Measurements from ENCODE around the gene LIPG. TPM values are rescaled to one million over a fixed set of nuclear protein-coding genes. Genes with fewer than 3 reads are reported as not detected.

The LIPG gene
- total RNA-seq, 4 donors from 2014 or later: 4.9 to 11.5 (median 6.9) TPM

DNA sequence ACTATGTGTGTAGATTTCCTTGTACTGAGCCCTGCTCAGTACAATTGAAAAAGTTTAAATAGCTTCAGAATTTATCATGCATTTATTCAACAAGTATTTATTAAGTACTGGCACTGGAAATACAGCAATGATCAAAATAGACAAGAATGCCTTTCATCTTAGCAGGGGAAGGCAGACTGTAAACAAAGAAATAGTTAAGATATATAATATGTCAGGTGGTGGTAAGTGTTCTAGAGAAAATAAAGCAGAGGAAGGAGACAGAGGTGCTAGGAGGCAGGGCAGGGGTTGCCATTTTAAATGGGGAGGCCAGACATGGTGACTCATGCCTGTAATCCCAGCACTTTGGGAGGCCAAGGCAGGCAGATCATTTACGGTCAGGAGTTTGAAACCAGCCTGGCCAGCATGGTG, 13.6 kb upstream of the LIPG start:
- no peaks in the 10 kb centered on the region for H3K36me3 ChIP-seq
- WGBS, 2 donors (ENCODE audit: low coverage in 1 of 2): 57 to 65% methylated on average over 1 of the region's 1 CpG
- no peaks in the 10 kb centered on the region for H3K27me3 ChIP-seq
- no peak for TF ChIP-seq POLR2AphosphoS5 (IDR thresholded peaks at IDR 0.05)
- TF ChIP-seq, protein P1, sequence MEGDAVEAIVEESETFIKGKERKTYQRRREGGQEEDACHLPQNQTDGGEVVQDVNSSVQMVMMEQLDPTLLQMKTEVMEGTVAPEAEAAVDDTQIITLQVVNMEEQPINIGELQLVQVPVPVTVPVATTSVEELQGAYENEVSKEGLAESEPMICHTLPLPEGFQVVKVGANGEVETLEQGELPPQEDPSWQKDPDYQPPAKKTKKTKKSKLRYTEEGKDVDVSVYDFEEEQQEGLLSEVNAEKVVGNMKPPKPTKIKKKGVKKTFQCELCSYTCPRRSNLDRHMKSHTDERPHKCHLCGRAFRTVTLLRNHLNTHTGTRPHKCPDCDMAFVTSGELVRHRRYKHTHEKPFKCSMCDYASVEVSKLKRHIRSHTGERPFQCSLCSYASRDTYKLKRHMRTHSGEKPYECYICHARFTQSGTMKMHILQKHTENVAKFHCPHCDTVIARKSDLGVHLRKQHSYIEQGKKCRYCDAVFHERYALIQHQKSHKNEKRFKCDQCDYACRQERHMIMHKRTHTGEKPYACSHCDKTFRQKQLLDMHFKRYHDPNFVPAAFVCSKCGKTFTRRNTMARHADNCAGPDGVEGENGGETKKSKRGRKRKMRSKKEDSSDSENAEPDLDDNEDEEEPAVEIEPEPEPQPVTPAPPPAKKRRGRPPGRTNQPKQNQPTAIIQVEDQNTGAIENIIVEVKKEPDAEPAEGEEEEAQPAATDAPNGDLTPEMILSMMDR (IDR thresholded peaks at IDR 0.05): no peak
- no peak for TF ChIP-seq EP300 (IDR thresholded peaks at IDR 0.05; ENCODE audit: low read depth)
- intact Hi-C loops (cut with DNase I; ENCODE audit: low total_unique reads): no loop called here
- no peak overlapping the region for H3K27ac ChIP-seq
- no peak for DNase-seq
- no peaks in the 10 kb centered on the region for H3K9me3 ChIP-seq
- H3K4me3 ChIP-seq: no peak overlapping the region
- in situ Hi-C loops (cut with MboI; ENCODE audit: low pct_ligation_motif_present in 1 of 4, low pct_unique_long_range_greater_than_20kb in 1 of 4, low sequenced_read_pairs in 3 of 4): no loop called here
- no peaks in the 10 kb centered on the region for H3K4me1 ChIP-seq

DNA sequence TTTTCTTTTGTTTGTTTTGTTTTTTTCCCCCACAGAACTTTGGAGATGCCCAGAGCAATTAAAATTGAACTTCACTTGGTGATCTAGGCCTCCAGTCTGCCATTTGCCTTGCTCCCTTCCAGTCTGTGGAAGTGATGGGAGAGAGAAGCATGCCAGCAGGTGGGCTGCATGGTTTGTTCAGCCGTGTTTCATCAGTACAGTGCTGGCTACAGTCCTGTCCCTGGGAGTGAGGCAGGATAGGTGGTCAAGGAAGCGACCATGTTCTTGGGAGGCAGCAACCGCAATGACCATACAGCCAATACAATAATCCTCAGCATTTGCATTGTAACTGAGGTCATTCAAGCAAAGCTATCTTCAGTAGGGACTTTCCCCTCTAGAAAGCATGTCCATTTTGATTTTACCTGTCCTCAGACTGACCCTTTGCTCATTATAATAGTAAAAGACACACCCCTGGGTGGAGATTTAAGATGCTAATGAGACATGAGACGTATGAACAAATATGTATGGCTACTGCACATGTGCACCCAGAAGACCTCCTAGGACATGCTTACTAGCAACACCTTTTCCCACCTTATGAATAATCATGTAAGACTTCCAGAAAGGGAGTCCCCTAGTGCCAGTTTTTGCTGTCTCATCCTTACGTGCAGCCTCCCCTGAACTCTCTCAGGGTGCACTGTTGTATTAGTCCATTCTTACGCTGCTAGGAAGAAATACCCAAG, 11.1 kb upstream of the LIPG start:
- Histone ChIP-seq H3K27ac (no peak overlapping the region), H3K4me3 (no peak overlapping the region), H3K27me3 (no peaks in the 10 kb centered on the region), H3K9me3 (no peaks in the 10 kb centered on the region), H3K4me1 (no peaks in the 10 kb centered on the region), H3K36me3 (no peaks in the 10 kb centered on the region)
- 80 to 89% methylated on average over 4 to 6 of the region's 6 CpGs for WGBS, 2 donors (ENCODE audit: low coverage in 1 of 2)
- no peak for DNase-seq
- intact Hi-C loops (cut with DNase I; ENCODE audit: low total_unique reads) (loop anchor here (10.0 kb wide), 1 partner anchor 234 kb away; no protein-coding TSS in a partner anchor), in situ Hi-C loops (cut with MboI; ENCODE audit: low pct_ligation_motif_present in 1 of 4, low pct_unique_long_range_greater_than_20kb in 1 of 4, low sequenced_read_pairs in 3 of 4) (loop anchor here (25.0 kb wide), 2 partner anchors 187 to 212 kb away; no protein-coding TSS in a partner anchor)
- TF ChIP-seq POLR2A (IDR thresholded peaks at IDR 0.05) (no peak), EP300 (IDR thresholded peaks at IDR 0.05; ENCODE audit: low read depth) (no peak), POLR2AphosphoS5 (IDR thresholded peaks at IDR 0.05) (no peak)
- TF ChIP-seq, protein P1 (IDR thresholded peaks at IDR 0.05): no peak

DNA sequence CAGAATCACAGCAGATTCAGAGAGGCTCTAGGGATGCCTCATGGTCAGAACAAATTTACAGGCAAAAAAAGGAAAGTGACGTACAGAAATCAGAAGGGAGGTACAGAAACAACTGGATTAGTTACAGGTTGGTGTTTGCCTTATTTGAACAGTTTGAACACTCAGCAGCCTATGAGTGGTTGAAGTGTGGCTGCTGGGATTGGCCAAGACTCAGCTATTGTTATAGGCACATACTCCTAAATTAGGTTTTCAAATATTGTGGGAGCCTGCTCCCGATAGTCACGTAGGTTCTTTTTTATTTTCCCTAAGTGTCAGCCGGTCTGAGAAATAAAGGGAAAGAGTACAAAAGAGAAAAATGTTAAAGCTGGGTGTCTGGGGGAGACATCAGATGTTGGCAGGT, 8.9 kb upstream of the LIPG start:
- no peak overlapping the region for H3K4me3 ChIP-seq
- intact Hi-C loops (cut with DNase I; ENCODE audit: low total_unique reads) (loop anchor here (10.0 kb wide), 1 partner anchor 232 kb away; no protein-coding TSS in a partner anchor), in situ Hi-C loops (cut with MboI; ENCODE audit: low pct_ligation_motif_present in 1 of 4, low pct_unique_long_range_greater_than_20kb in 1 of 4, low sequenced_read_pairs in 3 of 4) (loop anchor here (25.0 kb wide), 2 partner anchors 184 to 209 kb away; no protein-coding TSS in a partner anchor)
- H3K36me3 ChIP-seq: no peaks in the 10 kb centered on the region
- H3K27me3 ChIP-seq: no peaks in the 10 kb centered on the region
- WGBS, 2 donors (ENCODE audit: low coverage in 1 of 2): 91 to 92% methylated on average over 4 of the region's 4 CpGs
- TF ChIP-seq, protein P1 (IDR thresholded peaks at IDR 0.05): no peak
- TF ChIP-seq POLR2A (IDR thresholded peaks at IDR 0.05): no peak
- H3K9me3 ChIP-seq: no peaks in the 10 kb centered on the region
- H3K27ac ChIP-seq: no peak overlapping the region
- no peak for DNase-seq
- no peaks in the 10 kb centered on the region for H3K4me1 ChIP-seq

DNA sequence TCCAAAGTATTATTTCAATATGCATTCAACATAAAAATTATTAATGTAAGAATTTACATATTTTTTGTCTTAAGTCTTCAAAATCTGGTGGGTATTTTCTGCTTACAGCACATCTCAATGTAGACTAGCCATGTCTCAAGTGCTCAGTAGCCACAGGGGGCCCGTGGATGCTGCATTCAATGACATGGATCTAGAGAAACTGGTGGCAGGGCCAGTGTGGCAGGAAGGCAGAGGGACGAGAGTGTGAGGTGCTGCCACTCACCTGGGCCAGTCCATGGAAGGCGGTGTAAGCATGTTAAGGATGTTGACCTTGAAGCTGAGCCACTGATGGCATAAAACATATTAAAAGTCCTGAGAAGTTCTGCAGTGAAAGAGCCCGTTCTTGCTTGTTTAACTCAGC, 6.2 kb upstream of the LIPG start:
- no peak for DNase-seq
- no peak overlapping the region for H3K4me3 ChIP-seq
- peaks cover 0 to 14% (median 2%) of the 10 kb centered on the region in 4 donors for H3K4me1 ChIP-seq
- no peak overlapping the region for H3K27ac ChIP-seq
- H3K36me3 ChIP-seq: no peaks in the 10 kb centered on the region
- H3K9me3 ChIP-seq: no peaks in the 10 kb centered on the region
- 60 to 87% methylated on average over 1 to 4 of the region's 4 CpGs for WGBS, 2 donors (ENCODE audit: low coverage in 1 of 2)
- no peak for TF ChIP-seq EP300 (IDR thresholded peaks at IDR 0.05; ENCODE audit: low read depth)
- intact Hi-C loops (cut with DNase I; ENCODE audit: low total_unique reads) (loop anchor here (10.0 kb wide), 1 partner anchor 229 kb away; no protein-coding TSS in a partner anchor), in situ Hi-C loops (cut with MboI; ENCODE audit: low pct_ligation_motif_present in 1 of 4, low pct_unique_long_range_greater_than_20kb in 1 of 4, low sequenced_read_pairs in 3 of 4) (loop anchor here (25.0 kb wide), 2 partner anchors 182 to 207 kb away; no protein-coding TSS in a partner anchor)
- peaks cover 7% of the 10 kb centered on the region for H3K27me3 ChIP-seq
